Measurements from ENCODE around the gene SNRPD3.
"Not testable (repeated sequence)": the region's sequence is repeated elsewhere in the genome, so short reads cannot be mapped to it uniquely, and the experiment has no call there.

Gene SNRPD3

GRCh38 chr22:24593559-24593835 is 37.7 kb downstream of the SNRPD3 start:
- DNase-seq = not testable (repeated sequence)

DNA sequence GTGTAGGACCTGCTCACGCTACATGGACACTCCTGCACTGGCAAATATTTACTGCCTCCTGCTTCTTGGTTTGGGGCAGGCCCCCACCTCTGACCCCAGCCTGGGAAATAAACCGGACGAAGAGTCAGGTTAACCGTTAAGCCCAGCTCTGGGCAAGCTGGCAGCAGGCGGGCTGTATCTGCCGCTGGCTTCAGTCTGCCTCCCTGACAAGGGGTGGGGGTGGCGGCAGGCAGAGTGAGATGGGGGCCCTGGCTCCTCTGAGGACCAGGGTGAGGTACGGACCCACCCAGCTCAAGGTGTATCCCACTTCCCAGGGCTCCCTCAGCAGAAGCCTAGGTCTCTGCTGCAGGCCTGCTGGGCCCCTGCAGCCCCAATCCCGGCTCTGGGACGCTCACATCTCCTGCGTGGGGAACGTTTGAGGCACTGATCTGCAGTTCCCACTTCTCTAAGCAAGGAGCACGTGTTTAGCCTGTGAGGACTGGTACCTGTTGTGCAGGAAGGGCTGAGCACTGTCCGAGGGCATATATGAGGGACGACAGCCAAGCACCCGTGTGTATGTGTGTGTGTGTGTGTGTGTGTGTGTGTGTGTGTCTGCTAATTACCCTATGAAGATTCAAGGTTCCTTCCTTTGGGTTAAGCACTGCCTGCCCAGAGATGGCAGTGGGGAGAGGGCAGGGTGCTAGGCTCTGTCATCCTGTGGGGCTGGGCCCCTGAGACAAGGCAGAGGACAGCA is 38.2 kb downstream of the SNRPD3 start:
- DNase-seq = no peak

DNA sequence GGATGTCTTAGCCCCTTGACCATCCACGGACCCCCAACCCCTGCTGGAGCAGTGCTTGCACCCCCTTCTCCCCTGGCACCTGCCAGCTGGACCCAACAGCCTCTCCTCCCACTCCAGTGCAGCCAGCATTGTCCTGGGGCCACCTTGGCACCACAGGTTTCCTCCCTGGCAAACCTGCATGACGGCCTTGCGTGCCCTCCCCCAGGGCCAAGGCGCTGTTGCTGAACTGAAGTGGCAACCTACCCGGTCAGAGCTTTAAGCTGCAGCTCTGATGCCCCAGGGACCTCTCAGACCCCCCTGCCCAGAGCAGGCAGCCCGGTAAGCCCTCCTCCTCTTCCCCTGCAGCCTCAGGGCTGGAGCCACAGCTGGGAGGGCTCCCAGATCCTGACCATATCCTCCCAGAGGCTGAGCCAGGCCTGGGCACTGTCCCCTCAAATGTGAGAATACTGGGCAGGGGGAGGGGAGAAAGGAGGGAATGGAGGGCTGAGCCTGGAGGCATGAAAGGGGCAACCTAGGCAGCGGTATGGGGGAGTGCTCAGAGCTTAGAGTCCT is 38.8 kb downstream of the SNRPD3 start:
- no peak for DNase-seq

DNA sequence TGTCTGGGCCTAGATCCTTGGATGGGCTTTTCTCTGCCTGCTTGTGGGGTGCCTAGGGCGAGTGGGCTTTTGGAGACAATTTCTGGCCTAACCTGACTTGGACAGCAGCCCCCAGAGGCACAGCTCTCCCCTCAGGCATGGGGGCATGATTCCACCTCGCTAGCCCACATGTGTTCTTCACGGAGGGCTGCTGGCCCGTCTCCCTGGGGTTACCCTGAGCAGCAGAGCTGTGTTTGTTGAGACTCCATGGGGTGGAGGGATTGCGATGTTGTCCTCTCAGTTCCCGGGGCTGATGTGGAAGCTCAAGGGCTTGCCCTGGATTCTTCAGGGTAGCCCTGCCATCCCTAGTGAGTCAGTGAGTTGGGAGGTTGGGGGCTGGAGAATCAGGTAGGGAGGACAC is 39.4 kb downstream of the SNRPD3 start:
- no peak for DNase-seq

DNA sequence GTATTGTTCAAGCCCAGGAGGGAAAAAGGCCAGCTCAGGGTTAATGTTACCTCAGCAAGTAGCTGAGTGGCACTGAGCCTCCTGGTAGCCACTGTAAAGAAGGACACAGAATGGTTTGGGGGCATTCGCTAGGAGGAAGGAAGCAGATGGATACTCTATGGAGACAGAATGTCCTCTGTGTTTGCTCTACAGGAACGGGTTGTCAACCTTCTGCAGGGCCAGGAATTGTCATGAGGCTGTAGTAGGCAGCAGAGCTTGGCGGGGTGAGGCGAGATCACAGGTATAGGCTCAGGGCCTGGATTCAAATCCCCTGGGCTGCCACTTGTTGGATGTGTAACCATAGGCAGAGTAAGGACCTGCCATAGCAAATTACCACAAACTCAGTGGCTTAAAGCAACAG is 40.1 kb downstream of the SNRPD3 start:
- no peak for DNase-seq

DNA sequence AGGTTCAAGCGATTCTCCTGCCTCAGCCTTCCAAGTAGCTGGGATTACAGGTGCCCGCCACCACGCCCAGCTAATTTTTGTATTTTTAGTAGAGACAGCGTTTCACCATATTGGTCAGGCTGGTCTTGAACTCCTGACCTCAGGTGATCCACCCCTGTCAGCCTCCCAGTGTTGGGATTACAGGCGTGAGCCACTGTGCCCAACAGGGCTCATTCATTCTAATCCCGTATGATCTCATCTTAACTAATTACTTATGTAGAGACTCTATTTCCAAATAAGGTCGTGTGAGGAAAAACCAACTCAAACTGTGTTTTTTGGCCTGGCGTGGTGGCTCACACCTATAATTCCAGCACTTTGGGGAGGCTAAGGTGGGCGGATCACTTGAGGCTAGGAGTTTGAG is 41.3 kb downstream of the SNRPD3 start:
- not testable (repeated sequence) for DNase-seq

DNA sequence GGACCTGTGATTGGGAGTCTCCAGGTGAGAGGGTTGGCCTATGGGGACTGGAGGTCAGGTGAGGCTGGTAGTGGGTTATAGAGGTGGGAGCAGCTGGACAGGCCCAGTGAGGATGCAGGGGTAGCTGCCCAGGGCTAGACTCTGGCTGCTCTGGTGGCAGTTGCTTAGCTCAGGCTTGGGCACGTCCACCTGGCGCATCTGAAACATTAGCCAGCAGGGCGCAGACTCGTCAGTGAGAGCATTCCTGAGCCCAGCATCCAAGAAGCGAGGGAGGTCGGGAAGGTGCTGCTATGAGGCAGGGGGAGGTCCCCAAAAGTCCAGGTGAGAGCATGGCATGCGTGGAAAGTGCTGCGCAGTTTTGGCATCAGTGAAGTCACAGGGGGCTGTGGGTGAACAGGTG is 43.7 kb downstream of the SNRPD3 start:
- no peak for DNase-seq

DNA sequence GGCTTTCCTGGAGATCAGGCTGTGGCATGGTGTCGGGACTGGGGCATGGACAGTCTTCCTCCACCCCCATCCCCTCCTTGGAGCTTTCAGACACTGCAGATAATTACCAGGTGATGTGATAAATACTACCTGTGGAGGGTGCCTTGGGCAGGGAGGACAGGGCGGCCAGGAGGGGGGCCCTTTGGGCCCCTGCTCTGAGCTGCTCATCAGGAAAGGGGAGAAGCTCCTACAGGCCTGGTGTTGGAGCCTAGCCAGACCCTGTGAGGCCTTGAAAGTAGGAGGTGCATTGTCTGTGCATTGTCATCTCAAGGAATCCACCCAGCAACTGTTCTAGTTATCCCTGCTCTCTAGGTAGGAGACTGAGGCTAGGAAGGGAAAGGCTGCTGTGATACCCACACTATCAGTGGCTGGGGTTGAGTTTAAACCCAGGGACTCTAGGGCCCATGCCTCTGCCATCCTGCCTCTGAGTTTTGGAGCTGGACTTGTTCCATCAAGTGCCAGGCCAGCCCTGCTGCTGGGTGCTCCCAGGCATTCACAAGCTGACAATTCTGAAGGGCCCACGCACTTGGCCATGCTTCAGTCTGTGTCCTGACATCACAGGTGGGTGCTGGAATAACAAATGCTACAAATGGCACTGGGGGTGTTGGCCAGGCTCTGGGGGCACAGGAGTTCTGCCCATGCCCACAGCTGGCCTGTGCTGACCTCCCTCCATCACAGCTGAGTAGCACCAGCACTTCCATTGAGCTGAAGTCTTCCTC is 44.3 kb downstream of the SNRPD3 start:
- DNase-seq = not testable (repeated sequence)

GRCh38 chr22:24601217-24602104 is 45.7 kb downstream of the SNRPD3 start:
- DNase-seq = no peak

DNA sequence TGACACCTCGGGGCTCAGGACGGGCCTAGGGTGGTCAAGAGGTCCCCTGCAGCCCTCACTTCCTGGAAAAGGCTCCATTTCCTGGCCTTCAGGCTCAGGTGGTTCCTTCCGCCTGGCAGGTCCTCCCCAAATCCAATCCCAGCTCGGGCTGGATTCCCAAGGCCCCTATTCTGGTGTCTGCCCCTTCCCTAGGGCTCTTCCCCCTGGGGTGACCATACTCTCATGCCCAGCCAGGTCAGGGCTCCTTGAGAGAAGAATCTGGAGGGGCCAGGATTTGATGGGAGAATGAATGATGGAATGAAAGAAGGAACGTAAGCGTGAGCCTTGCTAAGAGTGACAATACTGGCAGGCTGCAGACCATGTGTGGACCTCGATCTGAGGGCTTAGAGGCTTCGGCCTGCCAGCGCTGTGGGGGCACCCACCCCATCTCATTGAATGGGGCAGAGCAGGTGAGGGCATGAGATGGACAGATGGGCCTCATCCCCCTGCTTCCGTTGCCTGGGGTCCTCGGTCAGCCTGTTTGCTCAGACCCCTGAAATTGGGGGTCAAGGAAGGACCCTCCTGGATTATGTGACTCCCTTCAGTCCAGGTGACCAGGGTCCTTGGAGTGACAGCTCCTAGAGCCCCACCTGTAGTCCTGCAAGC is 46.4 kb downstream of the SNRPD3 start:
- DNase-seq = not testable (repeated sequence)

DNA sequence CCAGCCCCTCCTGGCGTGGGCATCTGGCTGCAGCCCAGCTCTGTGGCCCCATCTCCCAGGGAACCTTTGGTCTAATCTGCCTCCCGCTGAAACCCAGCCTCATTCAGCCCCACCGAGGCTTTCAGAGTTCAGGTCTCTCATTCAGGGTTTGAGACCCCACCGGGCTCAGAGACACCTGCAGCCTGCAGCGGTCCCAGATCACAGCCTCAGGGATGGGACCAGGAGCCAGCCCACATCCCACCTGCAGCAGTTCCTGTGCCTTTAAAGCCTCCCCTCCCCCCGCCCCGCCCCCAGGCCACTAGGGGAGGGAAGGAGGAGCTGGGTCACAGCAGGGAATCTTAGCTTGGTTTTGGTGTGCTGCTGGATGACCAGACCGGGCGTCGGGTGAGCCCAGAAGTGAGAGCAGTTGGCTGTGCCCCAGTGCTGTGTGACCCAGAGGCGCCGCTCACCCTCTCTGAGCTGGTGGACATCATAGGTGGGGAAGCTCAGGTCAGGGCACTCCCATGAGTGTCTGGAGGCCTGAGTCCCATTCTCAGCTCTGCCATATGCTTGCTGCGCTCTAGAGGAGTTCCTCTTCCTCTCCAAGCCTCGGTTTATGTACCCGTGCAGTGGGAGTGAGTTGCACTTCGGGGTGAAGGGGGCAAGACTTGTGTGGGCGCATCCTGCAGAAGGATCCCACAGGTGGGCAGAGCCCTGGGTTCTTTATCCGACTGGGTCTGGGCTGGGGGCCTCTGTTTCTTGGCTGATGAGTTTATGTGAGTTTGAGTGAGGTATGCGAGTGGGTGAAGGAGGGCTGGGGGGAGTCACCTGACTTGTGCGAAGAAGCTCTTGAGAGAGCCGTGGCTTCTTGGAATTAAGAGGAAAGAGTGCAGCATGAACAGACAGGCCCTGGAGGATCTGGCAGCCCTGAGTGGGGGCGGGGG is 47.3 kb downstream of the SNRPD3 start, which contains the start of gene GGT1:
Gene GGT1, plus strand, starts transcription at position 347 of the 923 bp plus-strand sequence. CDS start 7,889 bp downstream, outside the sequence.
- not testable (repeated sequence) for DNase-seq

GRCh38 chr22:24603770-24604629 is 48.2 kb downstream of the SNRPD3 start:
- DNase-seq = peak in 1 of 2 donors; percentile 33

DNA sequence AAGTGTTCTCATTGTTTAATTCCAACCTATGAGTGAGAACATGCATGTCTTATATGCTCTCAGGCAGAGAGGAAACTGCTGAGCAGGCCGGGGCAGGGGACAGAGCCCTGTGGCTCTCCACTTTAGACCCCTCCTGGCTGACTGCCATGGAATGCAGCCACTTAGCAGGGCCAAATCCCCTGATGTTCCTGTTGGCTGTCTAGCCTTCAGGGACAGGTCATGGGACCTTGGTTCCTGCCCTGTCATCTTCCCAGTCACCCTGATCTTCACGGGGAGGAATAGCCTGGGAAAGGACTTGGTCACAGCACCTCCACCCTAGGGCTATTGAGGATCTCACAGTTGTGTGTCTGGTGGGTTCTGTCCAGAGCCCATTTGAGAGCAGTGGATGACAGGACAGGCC is 50.5 kb downstream of the SNRPD3 start:
- peak in 1 of 2 donors; percentile 11 for DNase-seq

GRCh38 chr22:24607429-24607983 is 51.7 kb downstream of the SNRPD3 start:
- DNase-seq = peak; percentile 69 to 71

DNA sequence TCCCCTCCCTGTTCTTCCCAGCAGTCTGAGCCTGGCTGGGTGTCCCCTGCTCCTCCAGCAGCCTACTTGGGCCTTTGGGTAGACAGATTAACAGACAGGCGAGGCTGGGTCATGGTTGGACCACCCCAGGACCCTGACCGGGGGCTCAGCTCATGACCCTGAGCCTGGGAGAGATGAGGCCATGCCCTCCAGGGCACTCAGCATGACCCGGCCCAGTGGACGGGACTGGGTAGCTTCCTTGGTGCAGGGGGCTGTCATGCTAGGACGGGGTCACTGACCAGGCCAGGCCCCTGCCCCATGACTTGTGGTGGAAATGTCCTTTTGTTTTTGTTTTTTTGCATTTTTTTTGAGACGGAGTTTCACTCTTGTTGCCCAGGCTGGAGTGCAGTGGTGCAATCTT is 52.5 kb downstream of the SNRPD3 start:
- DNase-seq = not testable (repeated sequence)

DNA sequence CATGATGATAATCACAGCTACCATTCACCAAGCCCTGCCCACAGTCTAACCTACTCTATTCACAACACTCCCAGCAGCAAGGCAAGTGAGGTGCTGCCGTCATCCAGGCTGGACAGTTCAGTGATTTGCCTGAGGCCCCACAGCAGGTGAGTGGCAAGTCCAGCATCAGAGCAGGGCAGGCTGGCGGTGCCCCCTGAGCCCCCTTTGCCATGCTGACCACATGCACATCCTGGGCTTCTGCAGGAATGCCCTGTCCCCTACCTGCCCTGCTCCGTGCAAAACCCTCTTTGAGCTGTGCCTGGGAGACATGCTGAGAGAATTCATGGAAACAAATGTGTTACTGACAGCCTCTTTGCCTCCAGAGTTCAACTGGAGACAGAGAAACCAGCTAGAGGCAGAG is 54.1 kb downstream of the SNRPD3 start:
- DNase-seq = not testable (repeated sequence)

DNA sequence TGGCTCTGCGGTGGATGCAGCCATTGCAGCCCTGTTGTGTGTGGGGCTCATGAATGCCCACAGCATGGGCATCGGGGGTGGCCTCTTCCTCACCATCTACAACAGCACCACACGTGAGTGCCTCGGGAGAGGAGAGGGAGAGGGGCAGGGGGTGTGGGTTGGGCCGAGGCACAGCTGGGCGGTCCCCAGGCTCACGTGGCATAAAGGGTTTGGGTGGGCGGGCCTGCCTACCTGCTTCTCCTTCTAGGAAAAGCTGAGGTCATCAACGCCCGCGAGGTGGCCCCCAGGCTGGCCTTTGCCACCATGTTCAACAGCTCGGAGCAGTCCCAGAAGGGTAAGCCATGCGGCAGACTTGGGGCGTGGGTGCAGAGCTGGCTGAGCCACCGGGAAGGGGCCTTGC is 59.0 kb downstream of the SNRPD3 start:
- not testable (repeated sequence) for DNase-seq

DNA sequence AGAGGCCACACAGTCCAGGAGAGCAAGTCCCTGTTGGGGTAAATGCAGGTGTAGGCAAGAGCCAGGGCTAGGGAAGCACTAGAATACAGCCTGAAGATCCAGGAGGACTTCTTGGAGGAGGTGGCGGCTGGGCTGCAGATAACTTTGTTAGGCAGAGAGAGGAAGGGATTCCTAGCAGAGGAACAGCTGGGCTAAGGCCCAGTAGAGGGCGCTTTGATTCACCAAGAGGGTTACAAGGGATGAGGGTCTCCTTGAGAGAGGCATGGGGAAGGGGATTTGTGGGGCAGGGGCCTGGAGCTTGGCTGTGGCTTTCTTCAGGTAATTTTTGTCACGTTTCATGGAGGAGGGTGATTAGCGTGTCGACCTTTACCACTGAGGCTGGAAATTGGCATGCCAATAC is 65.4 kb downstream of the SNRPD3 start:
- not testable (repeated sequence) for DNase-seq

DNA sequence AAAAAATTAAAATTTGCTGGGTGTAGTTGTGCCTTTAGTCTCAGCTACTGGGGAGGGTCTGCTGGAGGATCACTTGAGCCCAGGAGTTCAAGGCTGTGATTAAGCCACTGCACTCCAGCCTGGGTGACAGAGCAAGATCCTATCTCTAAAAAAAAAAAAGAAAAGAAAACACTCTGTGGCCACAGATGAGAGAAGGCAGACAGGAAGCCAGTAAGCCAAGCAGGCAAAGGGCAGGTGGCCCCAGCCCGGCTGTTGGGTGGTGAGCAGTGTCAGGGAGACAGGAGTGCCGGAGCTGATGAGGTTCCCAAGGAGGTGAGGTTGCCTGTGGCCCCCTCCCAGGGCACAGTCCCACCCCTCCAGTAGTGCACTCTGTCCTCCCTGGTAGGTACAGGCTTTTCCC is 66.8 kb downstream of the SNRPD3 start:
- DNase-seq = not testable (repeated sequence)
